Hepatocyte (in vitro differentiated cells): Measurements from ENCODE around the gene MDFI.

Source experiments
- EZH2 ChIP-seq: fragments of 200-600 bp; sonication (generic); IDR thresholded peaks from 2 replicates; pipeline ENCODE4 v1.6.1; 2016; ENCODE audit warnings: antibody characterized with exemption, mild to moderate bottlenecking, borderline replicate concordance
- EZH2phosphoT487 ChIP-seq: fragments of 200-600 bp; sonication (generic); IDR thresholded peaks from one replicate; pipeline ENCODE4 v1.6.1; 2018; ENCODE audit warnings: antibody characterized with exemption, mild to moderate bottlenecking, low read depth, moderate library complexity; ENCODE audit not compliant: unreplicated experiment, severe bottlenecking
- TF ChIP-seq, protein P1 (sequence below): fragments of 200-600 bp; sonication (generic); IDR thresholded peaks from 2 replicates; pipeline ENCODE4 v1.5.1; 2016; ENCODE audit warnings: antibody characterized with exemption, mild to moderate bottlenecking; ENCODE audit not compliant: poor library complexity

DNA sequence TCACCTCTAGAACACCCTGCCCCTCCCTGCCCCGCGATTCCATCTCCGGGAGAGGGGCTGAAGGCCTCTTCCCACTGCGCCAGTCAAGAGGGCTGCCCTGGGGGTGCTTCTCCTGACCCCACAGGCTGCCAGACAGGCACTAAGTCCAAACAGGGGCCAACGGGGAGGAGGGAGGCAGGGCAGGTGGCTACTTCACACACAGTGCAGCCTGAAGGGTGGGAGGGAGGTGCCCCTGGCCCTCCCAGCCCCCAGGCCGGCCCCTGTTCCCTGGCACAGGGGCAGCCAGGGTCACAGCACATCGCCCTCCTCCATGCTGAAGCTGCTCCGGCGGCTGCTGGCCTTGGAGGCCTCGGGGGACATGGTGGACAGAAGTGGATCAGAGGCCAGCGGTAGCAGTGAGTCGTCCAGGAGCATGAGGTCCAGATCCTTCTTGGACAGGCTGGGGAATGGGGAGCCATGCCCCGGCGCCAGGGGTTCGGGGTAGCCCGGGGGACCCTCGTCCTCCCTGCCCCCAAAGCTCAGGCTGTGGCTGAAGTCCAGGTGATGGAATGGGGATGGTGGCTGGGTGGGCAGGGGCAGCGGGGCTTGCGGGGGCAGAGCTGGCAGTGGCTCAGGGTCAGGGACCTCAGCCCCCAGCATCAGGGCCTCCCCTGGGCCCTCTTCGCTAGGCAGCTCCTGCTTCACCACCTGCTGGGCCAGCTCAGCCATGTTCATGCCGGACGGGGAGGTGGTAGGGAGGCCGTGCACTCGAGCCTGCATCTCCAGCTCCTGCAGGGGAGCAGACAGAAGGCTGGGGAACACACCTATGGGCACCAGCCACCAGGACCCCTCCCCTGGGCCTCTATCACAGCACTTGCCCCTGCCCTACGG lies 46.3 kb downstream of the MDFI start:
- TF ChIP-seq, protein P1, sequence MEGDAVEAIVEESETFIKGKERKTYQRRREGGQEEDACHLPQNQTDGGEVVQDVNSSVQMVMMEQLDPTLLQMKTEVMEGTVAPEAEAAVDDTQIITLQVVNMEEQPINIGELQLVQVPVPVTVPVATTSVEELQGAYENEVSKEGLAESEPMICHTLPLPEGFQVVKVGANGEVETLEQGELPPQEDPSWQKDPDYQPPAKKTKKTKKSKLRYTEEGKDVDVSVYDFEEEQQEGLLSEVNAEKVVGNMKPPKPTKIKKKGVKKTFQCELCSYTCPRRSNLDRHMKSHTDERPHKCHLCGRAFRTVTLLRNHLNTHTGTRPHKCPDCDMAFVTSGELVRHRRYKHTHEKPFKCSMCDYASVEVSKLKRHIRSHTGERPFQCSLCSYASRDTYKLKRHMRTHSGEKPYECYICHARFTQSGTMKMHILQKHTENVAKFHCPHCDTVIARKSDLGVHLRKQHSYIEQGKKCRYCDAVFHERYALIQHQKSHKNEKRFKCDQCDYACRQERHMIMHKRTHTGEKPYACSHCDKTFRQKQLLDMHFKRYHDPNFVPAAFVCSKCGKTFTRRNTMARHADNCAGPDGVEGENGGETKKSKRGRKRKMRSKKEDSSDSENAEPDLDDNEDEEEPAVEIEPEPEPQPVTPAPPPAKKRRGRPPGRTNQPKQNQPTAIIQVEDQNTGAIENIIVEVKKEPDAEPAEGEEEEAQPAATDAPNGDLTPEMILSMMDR = no peak
- no peak for TF ChIP-seq EZH2phosphoT487
- no peak for TF ChIP-seq EZH2
